IMR-90 (cell line): ENCODE measurements around the gene CHMP5. TPM values are rescaled to one million over a fixed set of nuclear protein-coding genes. Genes with fewer than 3 reads are reported as not detected.

Experiments used
- ATAC-seq: fragments of 200-7000 bp; cut with Tn5 transposase; 2 replicates; pipeline ENCODE4 v1.9.1; 2020; ENCODE audit warnings: low read depth, mild to moderate bottlenecking, moderate library complexity
- BruUV-seq: library from RNA; stranded (reverse); fragments of 400-500 nt; replicated peaks from 2 replicates; lab custom pipeline; 2021; lab: Mats Ljungman, UMichigan
- CTCF ChIA-PET: fragments of 300-600 bp; formaldehyde crosslinking; extraction: SDS; loops from one replicate; lab custom pipeline; 2021; ENCODE audit warnings: antibody characterized with exemption; lab: Yijun Ruan, JAX
- POLR2A ChIA-PET: fragments of 300-600 bp; sonication (Branson Sonifier 250); formaldehyde crosslinking; loops from one replicate; lab custom pipeline; 2022; ENCODE audit warnings: antibody characterized with exemption; ENCODE audit not compliant: unreplicated experiment; lab: Charles Lee
- DNase-seq: peaks from one replicate; pipeline ENCODE4 v3.0.0; 2013
- H2AFZ ChIP-seq: replicated peaks from 2 replicates; pipeline ENCODE3; 2013; ENCODE audit warnings: low read length, mild to moderate bottlenecking; ENCODE audit not compliant: poor library complexity
- H2AK5ac ChIP-seq: 2 replicates; pipeline ENCODE4 v1.6.1; 2013; ENCODE audit warnings: low read depth, low read length, inconsistent platforms
- H2AK9ac ChIP-seq: replicated peaks from 2 replicates; pipeline ENCODE3; 2013; ENCODE audit warnings: mild to moderate bottlenecking, low read depth, low read length, moderate library complexity; ENCODE audit not compliant: poor library complexity
- H2BK120ac ChIP-seq: 2 replicates; pipeline ENCODE4 v1.6.1; 2013; ENCODE audit warnings: low read depth, low read length, inconsistent platforms
- H2BK15ac ChIP-seq: 3 replicates; pipeline ENCODE4 v1.6.1; 2013; ENCODE audit warnings: low read depth, low read length, inconsistent platforms
- H2BK20ac ChIP-seq: 2 replicates; pipeline ENCODE4 v1.6.1; 2013; ENCODE audit warnings: low read depth, mild to moderate bottlenecking, inconsistent platforms, low read length, moderate library complexity
- H2BK5ac ChIP-seq: 2 replicates; pipeline ENCODE4 v1.6.1; 2013; ENCODE audit warnings: mild to moderate bottlenecking, low read depth, low read length, inconsistent platforms; ENCODE audit not compliant: poor library complexity, severe bottlenecking
- H3K14ac ChIP-seq: replicated peaks from 2 replicates; pipeline ENCODE4 v1.6.1; 2013; ENCODE audit warnings: low read depth, low read length, inconsistent platforms
- H3K18ac ChIP-seq: 2 replicates; pipeline ENCODE4 v1.6.1; 2013; ENCODE audit warnings: low read depth, low read length, control low read depth
- H3K23ac ChIP-seq: 2 replicates; pipeline ENCODE4 v1.6.1; 2013; ENCODE audit warnings: low read depth, low read length, inconsistent platforms
- H3K27ac ChIP-seq: 2 replicates; pipeline ENCODE4 v1.5.1; 2013; ENCODE audit warnings: mild to moderate bottlenecking, control low read depth, low read length; ENCODE audit not compliant: insufficient read depth
- H3K27me3 ChIP-seq: 2 replicates; pipeline ENCODE4 v1.6.1; 2013; ENCODE audit warnings: low read length; ENCODE audit not compliant: control insufficient read depth, insufficient read depth
- H3K36me3 ChIP-seq: 2 replicates; pipeline ENCODE4 v1.6.1; 2013; ENCODE audit warnings: low read length, mixed read lengths; ENCODE audit not compliant: control insufficient read depth, insufficient read depth
- H3K4ac ChIP-seq: 2 replicates; pipeline ENCODE4 v1.6.1; 2013; ENCODE audit warnings: low read depth, low read length, inconsistent platforms
- H3K4me1 ChIP-seq: 2 replicates; pipeline ENCODE4 v1.6.1; 2013; ENCODE audit warnings: low read length, mixed read lengths; ENCODE audit not compliant: control insufficient read depth, insufficient read depth
- H3K4me2 ChIP-seq: 2 replicates; pipeline ENCODE4 v1.6.1; 2013; ENCODE audit warnings: low read depth, mild to moderate bottlenecking, control low read depth, low read length, moderate library complexity
- H3K4me3 ChIP-seq: 2 replicates; pipeline ENCODE4 v1.5.1; 2013; ENCODE audit warnings: low read depth, mild to moderate bottlenecking, control low read depth, low read length, moderate library complexity; ENCODE audit not compliant: insufficient read depth
- H3K56ac ChIP-seq: 2 replicates; pipeline ENCODE4 v1.6.1; 2013; ENCODE audit warnings: low read length, inconsistent platforms; ENCODE audit not compliant: insufficient read depth; ENCODE audit errors: extremely low read depth
- H3K79me1 ChIP-seq, 2 experiments: 2 replicates each; pipeline ENCODE4 v1.6.1; 2013; ENCODE audit warnings: low read length in 2 of 2, inconsistent platforms in 1 of 2, low read depth in 1 of 2
- H3K9ac ChIP-seq: 2 replicates; pipeline ENCODE4 v1.6.1; 2013; ENCODE audit warnings: low read depth, low read length, control low read depth
- H3K9me1 ChIP-seq: 2 replicates; pipeline ENCODE4 v1.6.1; 2013; ENCODE audit warnings: low read length, inconsistent platforms; ENCODE audit not compliant: insufficient read depth
- H3K9me3 ChIP-seq: 2 replicates; pipeline ENCODE4 v1.6.1; 2013; ENCODE audit warnings: low read length; ENCODE audit not compliant: control insufficient read depth, insufficient read depth
- H4K20me1 ChIP-seq: 2 replicates; pipeline ENCODE4 v1.6.1; 2013; ENCODE audit warnings: low read length, inconsistent platforms; ENCODE audit not compliant: insufficient read depth
- H4K5ac ChIP-seq: 2 replicates; pipeline ENCODE4 v1.6.1; 2013; ENCODE audit warnings: mild to moderate bottlenecking, low read depth, low read length, control low read depth
- H4K8ac ChIP-seq, 2 experiments: 2 replicates each; pipeline ENCODE4 v1.6.1; 2013; ENCODE audit warnings: low read depth in 2 of 2, low read length in 2 of 2, control low read depth in 1 of 2, inconsistent platforms in 1 of 2
- H4K91ac ChIP-seq: 2 replicates; pipeline ENCODE4 v1.6.1; 2013; ENCODE audit warnings: low read depth, low read length, inconsistent platforms; ENCODE audit not compliant: insufficient read depth
- MAZ ChIP-seq: IDR thresholded peaks from 2 replicates; pipeline ENCODE4 v1.6.1; 2012; ENCODE audit warnings: low read depth, mild to moderate bottlenecking, low read length, improper control_type of control experiment, moderate library complexity, borderline replicate concordance
- POLR2A ChIP-seq: IDR thresholded peaks from 2 replicates; pipeline ENCODE4 v1.6.1; 2012; ENCODE audit warnings: mild to moderate bottlenecking, low read depth, low read length
- RAD21 ChIP-seq: IDR thresholded peaks from 2 replicates; pipeline ENCODE4 v1.6.1; 2012; ENCODE audit warnings: low read length, improper control_type of control experiment
- RFX5 ChIP-seq: IDR thresholded peaks from 2 replicates; pipeline ENCODE4 v1.8.0; 2012; ENCODE audit warnings: low read depth, mild to moderate bottlenecking, low read length, moderate library complexity
- SMC3 ChIP-seq: fragments of 150-350 bp; IDR thresholded peaks from 2 replicates; pipeline ENCODE4 v1.6.1; 2016; ENCODE audit warnings: low read depth, mild to moderate bottlenecking, antibody characterized with exemption, low read length, moderate library complexity
- USF2 ChIP-seq: fragments of 150-350 bp; IDR thresholded peaks from 2 replicates; pipeline ENCODE4 v1.6.1; 2017; ENCODE audit warnings: mild to moderate bottlenecking, antibody characterized with exemption, low read length, low read depth
- WGBS, 2 experiments: methylation state at CpG; one replicate each; pipeline versions ENCODE4 v1.1.5 to v1.1.7; 2013; ENCODE audit warnings: missing lambda C conversion rate in 2 of 2; ENCODE audit not compliant: insufficient read length in 1 of 2; ENCODE audit errors: extremely low coverage in 2 of 2; 5-methylcytosine and 5-hydroxymethylcytosine counted together
- dilution Hi-C: fragments of 300-500 bp; cut with HindIII; formaldehyde crosslinking; loops from one replicate; pipeline ENCODE4 v1.14.3; 2018; ENCODE audit warnings: low sequenced_read_pairs; ENCODE audit not compliant: unreplicated experiment
- in situ Hi-C: fragments of 300-500 bp; cut with MboI; formaldehyde crosslinking; loops from 3 replicates; pipeline ENCODE4 v1.14.3; 2019; ENCODE audit warnings: low sequenced_read_pairs, inconsistent platforms, mixed read lengths
- intact Hi-C: fragments of 100-400 bp; cut with micrococcal nuclease; formaldehyde crosslinking; loops from 2 replicates; pipeline ENCODE4 v1.10.0; 2022
- polyA plus RNA-seq, 3 experiments: library from polyadenylated mRNA; depleted of rRNA; stranded (reverse); fragments of >200 nt; gene quantifications; 2 replicates each; pipeline ENCODE4 v1.2.3, GENCODE V29; 2012; ENCODE audit warnings: low replicate concordance in 1 of 3
- total RNA-seq: library from RNA; depleted of rRNA; stranded (reverse); fragments of >200 nt; gene quantifications from 2 replicates; pipeline ENCODE4 v1.2.3, GENCODE V29; 2012

CHMP5 gene
- total and polyA plus RNA-seq, 2 of the 4 experiments (the other 2 are of a cell fraction), result 70.6 to 80.8 TPM

DNA sequence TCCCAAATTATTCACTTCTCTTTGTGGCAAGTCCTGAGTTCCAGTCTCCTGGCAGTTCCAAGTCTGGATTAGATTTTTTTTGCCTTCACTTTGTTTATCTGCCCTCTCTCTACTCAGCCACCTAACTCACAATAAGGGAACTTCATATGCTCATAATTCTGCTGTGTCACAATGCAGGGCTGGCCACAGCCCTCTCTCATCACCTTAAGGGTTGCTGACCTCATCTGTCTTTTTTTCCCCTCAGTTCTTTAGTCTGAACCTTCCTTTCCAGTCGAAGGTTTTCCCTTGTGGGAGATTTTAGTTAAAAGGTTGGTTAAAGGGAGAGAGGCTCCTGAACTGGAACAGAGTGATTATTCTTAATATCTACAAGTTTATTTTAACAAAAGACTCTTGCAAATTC, 4.5 kb upstream of the CHMP5 start:
- H4K91ac ChIP-seq, result no peak overlapping the region
- no peak overlapping the region for H2AK5ac ChIP-seq
- no peak for ATAC-seq
- peaks cover 5% of the 10 kb centered on the region for H3K4me1 ChIP-seq
- in situ Hi-C loops, result no loop called here
- no peak overlapping the region for H3K4me2 ChIP-seq
- dilution Hi-C loops, result no loop called here
- H3K9ac ChIP-seq, result no peak overlapping the region
- intact Hi-C loops, result no loop called here
- BruUV-seq, result TSS peak; percentile 13
- H3K9me3 ChIP-seq, result no peaks in the 10 kb centered on the region
- H3K27ac ChIP-seq, result no peak overlapping the region
- H4K20me1 ChIP-seq, result peaks cover 9% of the 10 kb centered on the region
- WGBS, 2 experiments, result no CpG with 5 or more reads among the region's 1 CpG
- H2AFZ ChIP-seq, result no peak overlapping the region
- H2BK120ac ChIP-seq, result no peak overlapping the region
- no peak overlapping the region for H3K4me3 ChIP-seq
- no peak overlapping the region for H3K56ac ChIP-seq
- no peak overlapping the region for H4K8ac ChIP-seq
- ChIA-PET CTCF (no interaction called here), POLR2A (no interaction called here)
- H4K5ac ChIP-seq, result no peak overlapping the region
- DNase-seq, result no peak
- TF ChIP-seq RAD21, result no peak
- TF ChIP-seq USF2, result no peak
- no peak for TF ChIP-seq MAZ
- no peak for TF ChIP-seq RFX5
- no peak for TF ChIP-seq POLR2A
- no peak for TF ChIP-seq SMC3
- no peak overlapping the region for H2BK15ac ChIP-seq
- H2BK5ac ChIP-seq, result no peak overlapping the region
- H2BK20ac ChIP-seq, result no peak overlapping the region
- no peak overlapping the region for H3K23ac ChIP-seq
- no peak overlapping the region for H3K18ac ChIP-seq
- no peak overlapping the region for H2AK9ac ChIP-seq
- no peak overlapping the region for H3K14ac ChIP-seq
- peaks cover 5% of the 10 kb centered on the region; the same call in 1 of the 2 replicates for H3K9me1 ChIP-seq
- H3K79me1 ChIP-seq, result peaks cover 22 to 51% of the 10 kb centered on the region in 2 experiments
- no peaks in the 10 kb centered on the region for H3K27me3 ChIP-seq
- peaks cover 33% of the 10 kb centered on the region for H3K36me3 ChIP-seq
- no peak overlapping the region for H3K4ac ChIP-seq
